Astrocyte (in vitro differentiated cells and primary cell): ENCODE results near the gene SEMA3G. TPM values are rescaled to one million over a fixed set of nuclear protein-coding genes. Genes with fewer than 3 reads are reported as not detected.

Experiments
- DNase-seq: peaks from one replicate; pipeline ENCODE4 v3.0.0-alpha.2; 2010; ENCODE audit warnings: low read depth
- FAIRE-seq: peaks from 2 replicates; lab custom pipeline; 2011; peaks lifted over from hg19 to GRCh38; lab: Jason Lieb, UNC
- H2AFZ ChIP-seq: 2 replicates; pipeline ENCODE4 v1.6.0; 2012; ENCODE audit warnings: low read depth, low read length, inconsistent platforms
- H3K27ac ChIP-seq: 2 replicates; pipeline ENCODE4 v1.5.1; 2011; ENCODE audit warnings: low read depth, low read length, inconsistent platforms
- H3K27me3 ChIP-seq: 2 replicates; pipeline ENCODE4 v1.6.0; 2011; ENCODE audit warnings: low read length, inconsistent platforms; ENCODE audit not compliant: insufficient read depth
- H3K36me3 ChIP-seq: 2 replicates; pipeline ENCODE4 v1.5.1; 2011; ENCODE audit warnings: low read length, inconsistent platforms; ENCODE audit not compliant: insufficient read depth
- H3K4me1 ChIP-seq: 2 replicates; pipeline ENCODE4 v1.5.1; 2011; ENCODE audit warnings: low read length, inconsistent platforms; ENCODE audit not compliant: insufficient read depth
- H3K4me2 ChIP-seq: 2 replicates; pipeline ENCODE4 v1.6.0; 2012; ENCODE audit warnings: low read length, inconsistent platforms
- H3K4me3 ChIP-seq: 2 replicates; pipeline ENCODE4 v1.5.1; 2011; ENCODE audit warnings: low read depth, mild to moderate bottlenecking, low read length, inconsistent platforms; ENCODE audit not compliant: insufficient read depth
- H3K79me2 ChIP-seq: 2 replicates; pipeline ENCODE4 v1.6.0; 2012; ENCODE audit warnings: mild to moderate bottlenecking, low read length, inconsistent platforms; ENCODE audit not compliant: insufficient read depth
- H3K9ac ChIP-seq: 2 replicates; pipeline ENCODE4 v1.6.0; 2012; ENCODE audit warnings: mild to moderate bottlenecking, low read length, inconsistent platforms
- H3K9me3 ChIP-seq: 2 replicates; pipeline ENCODE4 v1.5.1; 2012; ENCODE audit warnings: low read depth, mild to moderate bottlenecking, low read length, inconsistent platforms; ENCODE audit not compliant: insufficient read depth
- H4K20me1 ChIP-seq: 2 replicates; pipeline ENCODE4 v1.6.0; 2012; ENCODE audit warnings: low read length, inconsistent platforms; ENCODE audit not compliant: insufficient read depth
- H3K27ac Mint-ChIP-seq: one replicate; pipeline ENCODE4 v1.8.0; 2021; ENCODE audit warnings: mild to moderate bottlenecking, mixed read lengths; ENCODE audit not compliant: unreplicated experiment
- H3K27me3 Mint-ChIP-seq: one replicate; pipeline ENCODE4 v1.8.0; 2021; ENCODE audit warnings: low read depth, mixed read lengths; ENCODE audit not compliant: unreplicated experiment
- H3K36me3 Mint-ChIP-seq: one replicate; pipeline ENCODE4 v1.8.0; 2021; ENCODE audit warnings: low read depth, mixed read lengths; ENCODE audit not compliant: unreplicated experiment
- H3K4me1 Mint-ChIP-seq: one replicate; pipeline ENCODE4 v1.8.0; 2021; ENCODE audit warnings: low read depth, mixed read lengths; ENCODE audit not compliant: unreplicated experiment
- H3K4me3 Mint-ChIP-seq: one replicate; pipeline ENCODE4 v1.8.0; 2021; ENCODE audit warnings: mild to moderate bottlenecking, moderate library complexity, mixed read lengths; ENCODE audit not compliant: unreplicated experiment
- H3K9me3 Mint-ChIP-seq: one replicate; pipeline ENCODE4 v1.8.0; 2021; ENCODE audit warnings: mild to moderate bottlenecking, mixed read lengths; ENCODE audit not compliant: unreplicated experiment
- CTCF ChIP-seq: IDR thresholded peaks from 2 replicates; pipeline ENCODE4 v1.5.1; 2011; ENCODE audit warnings: low read depth, mild to moderate bottlenecking, inconsistent platforms, low read length, moderate library complexity; ENCODE audit not compliant: insufficient read depth
- EZH2 ChIP-seq: IDR thresholded peaks from 2 replicates; pipeline ENCODE4 v1.6.1; 2012; ENCODE audit warnings: mild to moderate bottlenecking, low read length, inconsistent platforms; ENCODE audit not compliant: insufficient read depth
- total RNA-seq: library from RNA; stranded (reverse); gene quantifications from 2 replicates; pipeline ENCODE4 v1.2.1, GENCODE V29; 2021

Gene SEMA3G
- total RNA-seq, 1 donor from 2014 or later = 0.09 TPM

- Histone ChIP-seq H3K79me2 (no peaks in the 10 kb centered on the region), H3K36me3 (peaks cover 49% of the 10 kb centered on the region), H3K9me3 (no peaks in the 10 kb centered on the region), H4K20me1 (peaks cover 50% of the 10 kb centered on the region), H3K9ac (no peak overlapping the region), H3K4me2 (no peak overlapping the region), H3K27ac (no peak overlapping the region), H3K4me1 (peaks cover 6% of the 10 kb centered on the region), H3K27me3 (no peaks in the 10 kb centered on the region), H3K4me3 (no peak overlapping the region), H2AFZ (no peak overlapping the region)
- Mint-ChIP-seq H3K27ac (no peak overlapping the region), H3K9me3 (no peaks in the 10 kb centered on the region), H3K4me1 (peaks cover 11% of the 10 kb centered on the region), H3K27me3 (no peaks in the 10 kb centered on the region), H3K36me3 (peaks cover 38% of the 10 kb centered on the region), H3K4me3 (no peak overlapping the region)
- no peak for TF ChIP-seq CTCF
- no peak for TF ChIP-seq EZH2
- DNase-seq (no peak), FAIRE-seq (no peak)
Observed at GRCh38 chr3:52479037-52479876, 34.4 kb upstream of the SEMA3G start.

GRCh38 chr3:52477796-52478095 is 32.8 kb upstream of the SEMA3G start:
- TF ChIP-seq EZH2 = no peak
- no peak for TF ChIP-seq CTCF
- Histone ChIP-seq H3K9me3 (no peaks in the 10 kb centered on the region), H3K79me2 (no peaks in the 10 kb centered on the region), H3K4me2 (no peak overlapping the region), H3K4me1 (no peaks in the 10 kb centered on the region), H3K9ac (no peak overlapping the region), H4K20me1 (peaks cover 47% of the 10 kb centered on the region), H3K4me3 (no peak overlapping the region), H3K27me3 (no peaks in the 10 kb centered on the region), H3K27ac (no peak overlapping the region), H2AFZ (no peak overlapping the region), H3K36me3 (peaks cover 60% of the 10 kb centered on the region)
- Mint-ChIP-seq H3K27me3 (no peaks in the 10 kb centered on the region), H3K27ac (no peak overlapping the region), H3K36me3 (peaks cover 36% of the 10 kb centered on the region), H3K9me3 (no peaks in the 10 kb centered on the region), H3K4me1 (no peaks in the 10 kb centered on the region), H3K4me3 (no peak overlapping the region)
- FAIRE-seq = no peak
- no peak for DNase-seq
